ENCODE data around the gene TANK.
"Not testable (repeated sequence)": the region's sequence is repeated elsewhere in the genome, so short reads cannot be mapped to it uniquely, and the experiment has no call there.

Gene TANK

DNA sequence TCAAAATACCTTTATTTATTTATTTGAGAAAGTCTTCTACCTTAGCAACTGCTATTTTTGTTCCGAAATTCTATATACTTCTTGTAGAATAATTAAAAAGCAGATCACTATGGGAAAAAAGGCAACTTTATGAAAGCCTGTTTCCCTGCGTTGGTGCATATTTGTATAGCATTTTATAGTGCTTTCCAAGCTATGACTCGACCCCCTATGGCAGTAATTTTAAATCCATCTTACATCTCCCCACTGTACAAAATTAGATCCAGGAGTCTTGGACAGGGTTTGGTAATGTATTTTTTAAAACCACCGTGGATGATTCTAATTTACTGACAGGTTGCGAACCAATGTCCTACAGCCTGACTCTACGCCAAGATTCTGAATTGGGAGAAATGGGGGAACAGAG lies 10.1 kb downstream of the TANK start:
- no peak for DNase-seq

DNA sequence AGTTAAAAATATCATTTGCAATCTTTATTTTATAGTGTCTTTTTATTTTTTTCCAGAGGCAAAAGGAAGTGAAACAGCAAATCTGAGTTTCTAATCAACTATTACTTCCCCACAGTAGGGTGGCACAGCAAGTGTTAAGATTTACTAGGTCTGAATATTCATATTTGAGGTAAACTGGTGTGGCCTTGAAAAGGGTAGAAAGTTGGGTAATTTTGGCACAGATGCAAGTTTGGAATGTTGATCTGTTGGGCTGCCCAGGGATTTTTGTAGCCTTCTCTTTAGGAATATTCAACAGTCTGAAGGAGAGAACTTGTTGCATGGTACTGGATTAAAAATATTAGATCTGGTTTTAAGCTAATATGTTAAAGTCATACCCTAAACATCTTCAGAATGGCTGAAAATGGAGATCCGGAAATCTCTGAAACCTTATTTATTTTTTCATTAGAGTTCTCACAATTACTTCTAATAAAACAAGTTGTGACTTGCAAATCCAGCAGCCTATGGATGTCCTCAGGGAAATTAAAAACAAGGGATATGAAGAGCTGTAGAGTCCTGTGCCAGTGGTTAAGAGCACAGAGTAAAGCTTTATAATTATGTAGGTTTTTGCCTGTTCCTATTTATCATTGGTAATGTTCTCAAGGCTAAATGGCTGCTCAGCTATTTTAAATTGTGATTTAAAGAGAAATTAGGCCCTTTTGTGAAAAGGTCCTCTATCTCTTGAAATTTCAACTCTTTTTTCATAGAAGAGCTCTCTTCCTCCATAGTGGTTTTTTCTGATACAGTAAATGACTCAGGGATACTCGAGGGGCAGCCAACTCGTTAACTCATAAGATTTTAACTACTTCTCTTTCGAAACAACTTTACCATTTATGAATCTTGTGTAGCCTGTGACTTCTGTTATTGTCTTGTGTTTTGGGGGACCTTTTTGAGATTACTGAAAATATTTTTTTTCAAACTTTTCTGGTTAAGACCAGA lies 11.0 kb downstream of the TANK start:
- DNase-seq = no peak

- DNase-seq = no peak
Measured at GRCh38 chr2:161172901-161173540, 12.8 kb downstream of the TANK start.

DNA sequence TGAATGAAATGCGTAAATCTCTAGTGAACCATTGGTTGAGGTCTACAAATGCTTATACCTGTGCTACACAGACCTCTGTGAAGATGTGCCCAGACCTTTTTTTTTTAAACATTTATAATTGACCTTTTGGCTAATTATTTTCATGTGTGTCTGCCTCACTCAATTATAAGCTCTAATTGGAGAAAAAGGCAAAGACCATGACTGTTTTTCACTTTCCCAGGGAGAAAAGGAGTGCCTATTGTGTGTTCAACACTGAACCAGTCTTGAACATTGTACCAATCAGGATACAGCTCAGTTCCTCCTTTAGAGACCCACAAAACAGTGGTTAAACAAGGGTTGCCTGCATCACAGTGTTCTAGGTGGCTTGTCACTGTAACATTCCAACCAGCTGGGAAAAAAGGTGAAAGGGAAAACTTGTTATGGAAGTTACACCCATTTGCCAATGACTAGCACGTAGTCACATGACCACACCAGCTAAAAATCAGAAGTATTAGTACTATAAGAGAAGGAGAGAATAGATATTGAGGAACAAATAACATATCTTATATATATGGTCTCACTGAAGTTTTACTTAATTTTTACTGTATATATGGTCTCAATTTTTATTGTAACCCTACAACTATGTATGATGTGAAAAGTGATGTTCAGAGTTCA lies 13.4 kb downstream of the TANK start:
- no peak for DNase-seq

DNA sequence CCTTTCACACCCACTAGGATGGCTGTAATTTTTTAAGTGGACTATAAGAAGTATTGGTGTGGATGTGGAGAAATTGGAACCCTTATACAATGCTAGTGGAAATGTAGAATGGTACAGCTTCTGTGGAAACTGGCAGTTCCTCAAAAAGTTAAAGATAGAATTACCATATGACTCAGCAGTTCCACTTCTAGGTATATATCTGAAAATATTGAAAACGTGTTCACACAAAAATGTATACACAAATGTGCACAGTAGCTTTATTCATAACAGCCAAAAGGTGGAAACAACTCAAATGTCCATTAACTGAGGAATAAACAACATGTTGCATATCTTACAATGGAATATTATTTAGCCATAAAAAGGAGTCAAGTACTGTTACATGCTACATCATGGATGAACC lies 17.7 kb downstream of the TANK start:
- DNase-seq = no peak

- DNase-seq = no peak
Measured at GRCh38 chr2:161178756-161179155, 18.5 kb downstream of the TANK start.

DNA sequence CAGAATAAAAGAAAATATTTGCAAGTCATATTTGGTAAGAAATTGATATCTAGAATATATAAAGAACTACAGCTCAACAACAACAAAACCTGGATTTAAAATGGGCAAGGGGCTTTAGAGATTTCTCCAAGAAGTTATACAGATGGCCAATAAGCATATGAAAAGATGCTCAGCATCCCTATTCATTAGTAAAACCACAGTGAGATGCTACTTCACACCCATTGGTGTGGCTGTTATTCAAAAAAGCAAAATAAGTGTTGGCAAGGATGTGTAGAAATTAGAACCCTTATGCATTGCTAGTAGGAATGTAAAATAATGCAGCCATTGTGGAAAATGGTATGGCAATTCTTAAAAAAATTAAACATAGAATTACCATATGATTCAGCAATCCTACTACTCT lies 29.8 kb downstream of the TANK start:
- no peak for DNase-seq

- DNase-seq = not testable (repeated sequence)
Measured at GRCh38 chr2:161195602-161196001, 35.4 kb downstream of the TANK start.

DNA sequence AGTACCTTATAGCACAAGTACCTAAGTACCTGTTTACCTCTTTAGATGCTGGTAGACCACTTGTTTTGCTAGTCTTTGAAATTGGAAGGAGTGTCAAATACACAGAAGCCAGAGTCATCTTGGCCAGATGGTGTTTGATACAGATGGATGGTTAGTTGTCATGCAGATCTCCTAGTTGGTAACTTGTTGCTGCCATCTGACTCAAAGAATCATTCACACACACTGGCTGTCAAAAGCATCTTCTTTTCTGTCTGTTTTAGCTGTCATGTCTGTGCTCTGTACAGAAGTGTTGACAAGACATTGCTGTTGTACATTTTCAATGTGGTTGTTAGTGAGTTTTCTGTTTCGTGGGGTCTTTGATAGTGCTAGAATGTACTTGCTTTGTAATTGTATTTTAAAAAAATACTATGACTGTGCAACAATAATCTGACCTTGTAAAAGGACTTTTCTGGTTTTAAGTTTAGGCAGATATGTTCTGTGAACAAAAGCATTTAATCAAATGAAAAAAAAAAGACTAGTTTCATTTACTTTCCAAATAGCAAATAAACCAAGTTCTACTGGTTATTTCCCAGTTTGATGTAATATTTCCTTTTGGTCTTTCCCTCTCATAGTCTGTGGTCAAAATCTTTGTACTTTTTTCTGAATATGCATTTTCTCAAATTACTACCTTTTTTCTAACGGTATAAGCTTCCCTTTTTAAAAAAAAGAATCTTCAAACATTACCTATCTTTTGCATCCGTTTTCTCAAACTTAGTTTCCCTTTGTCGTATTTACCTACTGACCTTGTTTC lies 39.9 kb downstream of the TANK start:
- DNase-seq = no peak

DNA sequence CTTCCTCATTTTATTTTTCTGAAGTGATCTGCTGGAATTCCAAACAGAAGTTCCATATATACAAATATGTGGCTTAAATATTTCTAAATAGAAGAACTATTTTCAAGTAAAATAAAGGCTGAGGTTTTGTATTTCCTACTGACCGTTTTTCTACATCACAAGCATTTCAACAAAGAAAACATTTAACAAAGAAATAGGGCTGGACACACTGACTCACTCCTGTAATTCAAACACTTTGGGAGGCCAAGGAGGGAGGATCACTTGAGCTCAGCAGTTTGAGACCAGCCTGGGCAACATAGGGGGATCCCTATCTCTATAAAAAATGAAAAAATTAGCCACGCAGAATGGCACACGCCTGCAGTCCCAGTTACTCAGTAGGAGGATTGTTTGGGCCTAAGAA lies 44.6 kb downstream of the TANK start:
- DNase-seq = no peak

DNA sequence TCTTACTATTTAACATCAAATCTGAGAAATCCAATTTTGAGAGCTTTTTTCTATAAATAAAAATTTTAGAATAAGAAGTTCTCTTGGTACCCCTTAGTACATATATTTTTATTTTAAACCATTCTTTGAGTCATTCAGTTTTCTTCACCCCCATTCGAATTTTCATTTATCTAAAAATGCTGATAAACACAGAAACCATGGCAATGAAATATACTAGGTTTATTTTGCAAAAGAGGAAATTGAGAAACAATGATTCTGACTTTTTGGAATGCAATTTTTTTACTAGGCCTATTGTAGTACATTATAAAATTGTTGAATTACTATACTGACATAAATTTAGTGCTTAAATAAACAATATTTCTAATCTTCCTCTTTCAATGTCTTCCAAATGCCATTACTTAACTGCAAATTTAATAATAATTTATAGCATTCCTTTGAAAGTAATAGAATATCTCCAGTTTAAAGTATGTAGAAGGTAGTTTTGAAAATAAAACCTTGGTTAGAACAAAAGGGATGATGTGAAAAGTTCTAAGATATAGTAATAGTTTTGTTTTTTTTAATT lies 46.3 kb downstream of the TANK start:
- DNase-seq = no peak

- DNase-seq = no peak
Measured at GRCh38 chr2:161207941-161208340, 47.7 kb downstream of the TANK start.

DNA sequence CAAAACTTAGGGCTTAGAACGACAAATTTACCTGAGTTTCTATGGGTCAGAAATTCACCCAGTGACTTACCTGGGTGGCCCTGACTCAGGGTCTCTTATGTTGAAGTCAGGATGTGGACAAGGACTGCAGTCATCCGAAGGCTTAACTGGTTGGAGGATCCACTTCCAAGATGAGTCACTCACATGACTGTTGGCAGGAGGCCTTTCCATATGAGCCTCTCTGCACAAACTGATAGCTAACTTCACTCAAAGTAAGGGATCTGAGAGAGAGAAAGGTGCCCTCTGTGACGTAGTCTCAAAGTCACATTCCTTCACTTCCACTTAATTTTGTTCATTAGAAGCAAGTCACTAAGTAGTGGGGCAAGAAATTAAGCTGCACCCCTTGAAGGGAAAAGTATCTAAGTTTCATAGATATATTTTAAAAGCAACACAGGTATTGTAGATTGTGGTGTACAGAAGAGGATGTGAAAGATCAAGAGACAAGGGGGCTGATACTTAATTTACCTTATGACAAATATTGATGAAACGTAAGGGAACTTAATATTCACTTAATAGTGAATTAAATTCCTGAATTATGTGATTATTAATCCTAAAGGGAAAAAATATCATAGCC lies 48.4 kb downstream of the TANK start:
- no peak for DNase-seq

- DNase-seq = no peak
Measured at GRCh38 chr2:161209902-161210301, 49.7 kb downstream of the TANK start.

DNA sequence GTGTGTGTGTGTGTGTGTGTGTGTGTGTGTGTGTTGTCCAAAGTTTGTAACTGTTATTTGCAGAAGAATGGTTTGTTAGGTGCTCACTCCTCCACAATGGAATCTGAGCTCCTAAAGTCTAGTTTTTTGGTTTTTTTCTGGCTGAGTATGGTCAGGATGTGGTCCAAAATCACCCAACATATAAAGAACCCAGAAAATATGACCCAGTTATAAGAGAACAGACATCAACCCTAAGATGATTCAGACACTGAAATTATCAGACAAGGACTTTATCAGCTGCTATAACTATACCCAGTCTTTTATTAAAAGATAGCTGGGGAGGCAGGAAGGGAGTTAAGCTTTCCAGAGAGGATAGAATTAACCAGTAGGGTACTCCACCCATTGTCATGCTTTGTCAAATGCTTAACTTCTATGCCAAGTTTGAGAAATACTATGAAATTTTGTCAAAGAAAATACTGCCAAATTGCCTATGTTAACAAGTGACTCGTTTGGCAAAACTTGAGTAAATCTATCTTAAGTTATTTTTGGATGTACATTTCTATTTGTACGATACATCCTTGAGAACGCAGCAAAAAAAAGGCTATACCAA lies 57.5 kb downstream of the TANK start:
- no peak for DNase-seq

- DNase-seq = no peak
Measured at GRCh38 chr2:161219211-161219610, 59.0 kb downstream of the TANK start.

DNA sequence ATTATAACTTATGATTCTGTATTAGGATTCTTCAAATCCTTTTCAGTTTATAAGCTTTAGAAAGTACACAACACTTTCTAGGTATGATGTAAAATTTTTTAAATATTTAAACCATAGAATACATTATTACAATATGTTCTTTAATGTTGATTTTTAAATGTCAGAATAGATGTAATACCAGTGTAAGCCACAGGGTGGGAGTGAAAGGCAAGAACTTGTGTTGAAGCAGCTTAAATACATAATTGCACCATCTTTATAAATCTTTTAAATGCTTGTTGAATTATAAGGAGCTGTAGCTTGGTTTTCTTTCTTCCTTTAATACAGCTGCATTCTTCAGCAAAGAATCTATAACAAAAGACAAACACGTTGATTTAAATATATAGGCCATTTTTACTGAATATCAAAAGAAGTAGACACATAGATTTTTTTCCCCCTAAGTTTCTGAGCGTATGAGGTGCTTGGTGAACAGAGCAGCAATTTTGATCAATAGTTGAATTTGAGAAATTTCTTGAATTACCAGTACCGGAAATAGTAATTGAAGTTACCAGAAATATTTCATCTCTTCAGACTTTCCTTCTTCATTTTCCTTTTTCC lies 63.0 kb downstream of the TANK start:
- no peak for DNase-seq

DNA sequence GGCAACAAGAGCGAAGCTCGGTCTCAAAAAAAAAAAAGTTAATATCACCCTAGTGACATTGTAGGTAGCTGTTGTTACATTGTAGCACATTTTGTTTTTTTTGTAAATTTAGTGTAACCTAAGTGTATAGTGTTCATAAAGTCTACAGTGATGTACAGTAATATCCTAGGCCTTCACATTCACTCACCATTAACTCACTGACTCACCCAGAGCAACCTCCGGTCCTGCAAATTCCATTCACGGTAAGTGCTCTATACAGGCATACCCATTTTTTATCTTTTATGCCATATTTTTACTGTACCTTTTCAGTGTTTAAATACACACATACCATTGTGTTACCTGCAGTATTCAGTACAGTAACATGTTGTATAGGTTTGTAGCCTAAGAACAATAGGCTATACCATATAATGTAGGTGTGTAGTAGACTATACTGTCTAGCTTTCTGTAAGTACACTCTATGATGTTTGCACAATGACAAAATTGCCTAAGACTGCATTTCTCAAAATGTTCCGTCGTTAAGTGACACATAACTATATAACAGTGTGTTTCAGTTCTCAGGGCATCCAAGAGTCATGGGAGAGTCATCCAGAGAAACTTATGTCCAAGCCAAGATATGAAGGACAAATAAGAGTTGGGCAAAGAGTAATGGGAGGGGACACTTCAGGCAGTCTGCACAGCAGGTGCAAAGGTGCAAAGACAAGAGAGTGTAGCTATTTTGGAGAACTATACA lies 68.4 kb downstream of the TANK start:
- no peak for DNase-seq

DNA sequence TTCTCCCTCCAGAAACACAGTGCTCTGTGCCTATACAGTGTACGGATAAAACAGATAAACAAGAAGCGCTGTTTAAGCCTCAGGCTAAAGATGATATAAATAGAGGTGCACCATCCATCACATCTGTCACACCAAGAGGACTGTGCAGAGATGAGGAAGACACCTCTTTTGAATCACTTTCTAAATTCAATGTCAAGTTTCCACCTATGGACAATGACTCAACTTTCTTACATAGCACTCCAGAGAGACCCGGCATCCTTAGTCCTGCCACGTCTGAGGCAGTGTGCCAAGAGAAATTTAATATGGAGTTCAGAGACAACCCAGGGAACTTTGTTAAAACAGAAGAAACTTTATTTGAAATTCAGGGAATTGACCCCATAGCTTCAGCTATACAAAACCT lies 70.7 kb downstream of the TANK start:
- no peak for DNase-seq

DNA sequence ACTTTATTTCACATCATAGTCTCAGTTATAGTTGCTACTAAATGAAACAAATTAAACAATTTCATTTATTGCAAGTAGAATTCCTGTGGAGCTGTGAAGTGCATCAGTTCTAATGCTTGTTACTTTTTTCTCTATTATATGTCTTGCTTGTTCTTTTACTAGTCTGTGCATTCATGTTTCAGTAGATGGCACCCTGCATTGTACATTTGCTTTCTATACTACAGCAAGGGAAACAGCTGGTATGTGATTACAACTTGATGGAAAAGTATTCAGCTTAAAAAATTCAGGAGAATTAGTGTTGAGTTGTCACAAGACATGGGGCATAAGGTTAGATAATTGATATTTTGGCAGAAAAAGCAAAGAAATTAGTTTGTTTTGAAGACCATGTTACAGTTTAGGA lies 72.3 kb downstream of the TANK start:
- DNase-seq = no peak

All from left hindlimb (tissue), 1 donor.